ENCODE results near the gene CST6.

DNA sequence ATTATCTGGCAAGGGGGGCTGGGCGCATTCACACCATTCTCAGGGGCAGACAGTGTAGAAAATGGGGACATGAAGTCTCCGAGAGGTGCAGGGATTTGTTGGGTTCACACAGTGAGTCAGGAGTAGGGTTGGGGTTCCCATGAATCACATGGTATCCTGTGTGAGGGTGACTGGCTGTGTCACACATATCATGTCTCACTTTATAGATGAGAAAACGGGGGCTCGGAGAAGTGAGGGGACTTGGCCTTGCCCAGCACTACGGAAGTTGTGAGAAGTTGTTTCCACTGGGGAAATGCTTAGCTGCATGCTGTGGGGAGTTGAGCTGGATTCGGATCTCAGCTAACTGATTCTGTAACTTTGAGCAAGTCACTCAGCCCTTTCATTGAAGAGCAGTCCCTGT is 32.9 kb downstream of the CST6 start:
- TF ChIP-seq, protein P1, sequence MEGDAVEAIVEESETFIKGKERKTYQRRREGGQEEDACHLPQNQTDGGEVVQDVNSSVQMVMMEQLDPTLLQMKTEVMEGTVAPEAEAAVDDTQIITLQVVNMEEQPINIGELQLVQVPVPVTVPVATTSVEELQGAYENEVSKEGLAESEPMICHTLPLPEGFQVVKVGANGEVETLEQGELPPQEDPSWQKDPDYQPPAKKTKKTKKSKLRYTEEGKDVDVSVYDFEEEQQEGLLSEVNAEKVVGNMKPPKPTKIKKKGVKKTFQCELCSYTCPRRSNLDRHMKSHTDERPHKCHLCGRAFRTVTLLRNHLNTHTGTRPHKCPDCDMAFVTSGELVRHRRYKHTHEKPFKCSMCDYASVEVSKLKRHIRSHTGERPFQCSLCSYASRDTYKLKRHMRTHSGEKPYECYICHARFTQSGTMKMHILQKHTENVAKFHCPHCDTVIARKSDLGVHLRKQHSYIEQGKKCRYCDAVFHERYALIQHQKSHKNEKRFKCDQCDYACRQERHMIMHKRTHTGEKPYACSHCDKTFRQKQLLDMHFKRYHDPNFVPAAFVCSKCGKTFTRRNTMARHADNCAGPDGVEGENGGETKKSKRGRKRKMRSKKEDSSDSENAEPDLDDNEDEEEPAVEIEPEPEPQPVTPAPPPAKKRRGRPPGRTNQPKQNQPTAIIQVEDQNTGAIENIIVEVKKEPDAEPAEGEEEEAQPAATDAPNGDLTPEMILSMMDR (conservative IDR thresholded peaks at IDR 0.05 in 1 of 2, IDR thresholded peaks at IDR 0.05 in 1 of 2; ENCODE audit: low read depth in 1 of 2, low read length in 2 of 2) = no peak
- no peak for TF ChIP-seq EZH2 (IDR thresholded peaks at IDR 0.05; ENCODE audit: low read length, missing control alignments)
